Body of pancreas (tissue), 4 donors: Measurements from ENCODE around the gene AURKA. TPM values are rescaled to one million over a fixed set of nuclear protein-coding genes. Genes with fewer than 3 reads are reported as not detected.

Experiments used
- ATAC-seq: fragments of 150-250 bp; one replicate; pipeline ENCODE4 v1.9.1; 2016
- DNase-seq, 4 donors: peaks; one replicate each; pipeline ENCODE4 v3.0.0-alpha.2; 2019
- H3K27ac ChIP-seq, 4 donors: fragments of 200-600 bp; sonication (generic); 1 replicate in 3 of 4; 2 replicates in 1 of 4; pipeline versions ENCODE4 v1.5.1 to v1.6.1; 2016 to 2019; ENCODE audit warnings: mild to moderate bottlenecking in 1 of 4, mixed read lengths in 1 of 4, moderate library complexity in 1 of 4
- H3K27me3 ChIP-seq, 2 donors: fragments of 200-600 bp; sonication (generic); one replicate each; pipeline ENCODE4 v1.6.0; 2016; ENCODE audit warnings: mild to moderate bottlenecking in 1 of 2
- H3K36me3 ChIP-seq, 2 donors: fragments of 200-600 bp; sonication (generic); replicated peaks in 1 of 2; 2 replicates each; pipeline ENCODE4 v1.5.1; 2016; ENCODE audit warnings: low read depth in 2 of 2; ENCODE audit not compliant: insufficient read depth in 1 of 2
- H3K4me1 ChIP-seq: fragments of 200-600 bp; sonication (generic); one replicate; pipeline ENCODE4 v1.6.0; 2016
- H3K4me3 ChIP-seq, 2 donors: fragments of 200-600 bp; sonication (generic); 1 replicate in 1 of 2; 2 replicates in 1 of 2; pipeline ENCODE4 v1.5.1; 2016 to 2019
- H3K9me3 ChIP-seq, 3 donors: fragments of 200-600 bp; sonication (generic); 1 replicate in 2 of 3; 2 replicates in 1 of 3; pipeline ENCODE4 v1.5.1; 2016
- POLR2A ChIP-seq, 3 donors: fragments of 450-650 bp; IDR thresholded peaks; one replicate each; pipeline ENCODE4 v1.6.1; 2016; ENCODE audit warnings: antibody characterized with exemption in 3 of 3, mild to moderate bottlenecking in 2 of 3
- WGBS, 2 donors: methylation state at CpG; one replicate each; pipeline ENCODE4 v1.1.5; 2017; 5-methylcytosine and 5-hydroxymethylcytosine counted together
- intact Hi-C: fragments of 100-400 bp; cut with DNase I; formaldehyde crosslinking; loops from one replicate; pipeline ENCODE4 v1.15.1; 2023
- total RNA-seq, 2 donors: library from RNA; depleted of rRNA; stranded (reverse); fragments of >200 nt; gene quantifications; one replicate each; pipeline ENCODE4 v1.1.0, GENCODE V29; 2016
- TF ChIP-seq, protein P1 (sequence below), 7 experiments: fragments of 450-650 bp in 4 of 7; fragments of 200-600 bp in 3 of 7; sonication (generic) in 3 of 7; IDR thresholded peaks; one replicate each; pipeline ENCODE4 v1.5.1; 2016 to 2019; ENCODE audit warnings: antibody characterized with exemption in 7 of 7

The AURKA gene
- total RNA-seq, 2 donors from 2014 or later: 0.66 to 1.0 TPM

DNA sequence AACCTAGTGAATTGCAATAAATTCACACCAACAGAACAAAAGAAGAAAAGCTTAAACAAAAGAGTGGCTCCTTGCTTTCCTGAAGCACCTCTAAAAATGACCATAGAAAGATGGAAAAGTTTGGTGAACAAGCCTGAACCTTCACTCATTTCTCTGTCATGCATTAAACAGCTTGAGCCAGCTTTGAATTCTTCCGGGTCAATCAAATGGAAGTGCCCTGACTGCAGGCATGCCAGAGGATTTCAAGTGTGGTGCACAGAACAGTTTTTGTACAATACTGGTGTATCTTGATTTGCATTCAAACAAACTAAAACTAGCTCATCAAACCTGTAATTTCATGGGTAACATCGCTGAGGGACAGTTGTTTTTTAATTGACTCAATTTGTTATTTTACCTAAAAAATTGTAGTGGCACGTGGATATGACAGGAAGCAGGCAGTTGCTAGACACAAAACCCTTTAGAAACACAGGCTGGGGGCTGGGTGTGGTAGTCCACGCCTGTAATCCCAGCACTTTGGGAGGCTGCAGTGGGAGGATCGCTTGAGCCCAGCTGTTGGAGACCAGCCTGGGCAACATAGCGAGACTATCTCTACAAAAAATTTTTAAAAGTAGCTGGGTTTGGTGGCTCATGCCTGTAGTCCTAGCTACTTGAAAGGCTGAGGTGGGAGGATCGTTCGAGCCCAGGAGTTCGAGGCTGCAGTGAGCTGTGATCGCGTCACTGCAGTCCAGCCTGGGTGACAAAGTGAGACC, 29.1 kb upstream of the AURKA start:
- no peak for TF ChIP-seq POLR2A (IDR thresholded peaks at IDR 0.05)
- TF ChIP-seq, protein P1, sequence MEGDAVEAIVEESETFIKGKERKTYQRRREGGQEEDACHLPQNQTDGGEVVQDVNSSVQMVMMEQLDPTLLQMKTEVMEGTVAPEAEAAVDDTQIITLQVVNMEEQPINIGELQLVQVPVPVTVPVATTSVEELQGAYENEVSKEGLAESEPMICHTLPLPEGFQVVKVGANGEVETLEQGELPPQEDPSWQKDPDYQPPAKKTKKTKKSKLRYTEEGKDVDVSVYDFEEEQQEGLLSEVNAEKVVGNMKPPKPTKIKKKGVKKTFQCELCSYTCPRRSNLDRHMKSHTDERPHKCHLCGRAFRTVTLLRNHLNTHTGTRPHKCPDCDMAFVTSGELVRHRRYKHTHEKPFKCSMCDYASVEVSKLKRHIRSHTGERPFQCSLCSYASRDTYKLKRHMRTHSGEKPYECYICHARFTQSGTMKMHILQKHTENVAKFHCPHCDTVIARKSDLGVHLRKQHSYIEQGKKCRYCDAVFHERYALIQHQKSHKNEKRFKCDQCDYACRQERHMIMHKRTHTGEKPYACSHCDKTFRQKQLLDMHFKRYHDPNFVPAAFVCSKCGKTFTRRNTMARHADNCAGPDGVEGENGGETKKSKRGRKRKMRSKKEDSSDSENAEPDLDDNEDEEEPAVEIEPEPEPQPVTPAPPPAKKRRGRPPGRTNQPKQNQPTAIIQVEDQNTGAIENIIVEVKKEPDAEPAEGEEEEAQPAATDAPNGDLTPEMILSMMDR (IDR thresholded peaks at IDR 0.05): no peak
- H3K27me3 ChIP-seq: no peaks in the 10 kb centered on the region
- ATAC-seq (no peak), DNase-seq (no peak)
- H3K4me3 ChIP-seq: no peak overlapping the region
- H3K9me3 ChIP-seq: no peaks in the 10 kb centered on the region
- intact Hi-C loops: no loop called here
- H3K36me3 ChIP-seq: no peaks in the 10 kb centered on the region
- no peaks in the 10 kb centered on the region for H3K4me1 ChIP-seq
- WGBS, 2 donors: 75% methylated on average over 11 of the region's 11 CpGs
- no peak overlapping the region for H3K27ac ChIP-seq

- Histone ChIP-seq H3K27ac (no peak overlapping the region), H3K4me3 (no peak overlapping the region), H3K36me3 (no peaks in the 10 kb centered on the region), H3K4me1 (no peaks in the 10 kb centered on the region), H3K27me3 (no peaks in the 10 kb centered on the region), H3K9me3 (no peaks in the 10 kb centered on the region)
- ATAC-seq (no peak), DNase-seq (no peak)
- intact Hi-C loops: no loop called here
- 59 to 65% methylated on average over 2 of the region's 2 CpGs for WGBS, 2 donors
- TF ChIP-seq, protein P1 (IDR thresholded peaks at IDR 0.05): no peak
- TF ChIP-seq POLR2A (IDR thresholded peaks at IDR 0.05): no peak
Observed at GRCh38 chr20:56420028-56420427, 28.0 kb upstream of the AURKA start.

DNA sequence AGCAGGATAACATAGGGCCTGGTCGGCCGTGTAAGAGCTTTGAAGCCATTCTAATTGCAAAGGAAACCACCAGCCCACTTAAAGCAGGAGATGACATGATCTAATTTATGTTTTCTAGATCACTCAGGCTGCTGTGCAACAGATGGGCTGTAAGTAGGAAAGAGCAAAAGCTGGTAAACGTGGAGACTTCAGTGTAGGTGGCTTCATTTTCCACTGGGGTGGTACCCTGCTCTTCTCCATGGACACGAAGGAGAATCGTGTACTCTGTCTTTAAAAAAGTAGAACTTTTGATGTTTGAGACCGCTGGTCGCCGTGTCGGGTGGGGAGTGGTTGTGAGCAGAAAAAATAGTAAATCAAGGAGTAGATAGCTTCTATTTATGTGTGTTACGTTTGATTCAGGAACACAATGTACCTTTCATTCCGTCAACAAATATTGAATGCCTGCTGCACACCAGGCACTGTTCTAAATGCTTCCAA, 26.4 kb upstream of the AURKA start:
- ATAC-seq: no peak
- Histone ChIP-seq H3K27ac (peak overlapping the region in 1 of 4 donors; percentile 63), H3K4me1 (no peaks in the 10 kb centered on the region), H3K36me3 (no peaks in the 10 kb centered on the region), H3K27me3 (no peaks in the 10 kb centered on the region), H3K9me3 (no peaks in the 10 kb centered on the region), H3K4me3 (no peak overlapping the region)
- intact Hi-C loops: no loop called here
- WGBS, 2 donors: 53 to 65% methylated on average over 11 of the region's 11 CpGs
- TF ChIP-seq, protein P1 (IDR thresholded peaks at IDR 0.05): no peak
- TF ChIP-seq POLR2A (IDR thresholded peaks at IDR 0.05): no peak
- no peak for DNase-seq

DNA sequence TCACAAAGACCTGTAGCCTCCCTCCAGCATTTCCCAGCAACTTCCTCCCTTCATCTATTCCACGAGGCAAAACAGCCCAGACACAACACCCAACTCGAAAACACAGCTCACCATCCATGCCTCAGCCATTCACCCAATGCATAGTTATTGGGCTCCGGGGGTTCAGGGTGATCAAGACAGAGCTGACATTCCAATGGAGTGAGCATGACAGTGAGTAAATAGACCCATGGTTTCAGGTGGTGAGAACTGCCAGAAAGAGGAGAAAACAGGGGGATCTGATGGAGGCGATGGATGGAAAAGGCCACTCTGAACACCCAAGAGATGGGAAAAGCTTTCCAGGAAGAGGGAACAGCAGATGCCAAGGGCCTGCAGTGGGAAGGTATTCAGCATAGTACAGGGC, 25.9 kb upstream of the AURKA start:
- WGBS, 2 donors: 81 to 84% methylated on average over 4 of the region's 4 CpGs
- intact Hi-C loops: no loop called here
- TF ChIP-seq POLR2A (IDR thresholded peaks at IDR 0.05): no peak
- TF ChIP-seq, protein P1 (IDR thresholded peaks at IDR 0.05): no peak
- Histone ChIP-seq H3K36me3 (no peaks in the 10 kb centered on the region), H3K4me1 (no peaks in the 10 kb centered on the region), H3K27ac (peak overlapping the region in 1 of 4 donors; percentile 63), H3K9me3 (no peaks in the 10 kb centered on the region), H3K4me3 (no peak overlapping the region), H3K27me3 (no peaks in the 10 kb centered on the region)
- no peak for DNase-seq
- no peak for ATAC-seq

- Histone ChIP-seq H3K27me3 (no peaks in the 10 kb centered on the region), H3K4me3 (no peak overlapping the region), H3K36me3 (no peaks in the 10 kb centered on the region), H3K4me1 (no peaks in the 10 kb centered on the region), H3K27ac (no peak overlapping the region), H3K9me3 (no peaks in the 10 kb centered on the region)
- 85 to 93% methylated on average over 5 to 7 of the region's 7 CpGs for WGBS, 2 donors
- TF ChIP-seq POLR2A (IDR thresholded peaks at IDR 0.05): no peak
- TF ChIP-seq, protein P1 (IDR thresholded peaks at IDR 0.05): no peak
- ATAC-seq (no peak), DNase-seq (no peak)
- intact Hi-C loops: no loop called here
Observed at GRCh38 chr20:56417402-56417801, 25.4 kb upstream of the AURKA start.
